Neuronal stem cell (in vitro differentiated cells): Measurements from ENCODE around the gene BRINP1.

Experiments used
- DNase-seq: peaks from one replicate; pipeline ENCODE4 v3.0.0-alpha.2; 2013; ENCODE audit warnings: low spot score
- H2AFZ ChIP-seq: one replicate; pipeline ENCODE4 v1.6.1; 2013; ENCODE audit warnings: mild to moderate bottlenecking, low read length, inconsistent platforms
- H2AK5ac ChIP-seq: 2 replicates; pipeline ENCODE4 v1.6.1; 2013; ENCODE audit warnings: low read depth, mild to moderate bottlenecking, inconsistent platforms, low read length, moderate library complexity, mixed read lengths
- H2BK120ac ChIP-seq: 2 replicates; pipeline ENCODE4 v1.6.1; 2013; ENCODE audit warnings: low read depth, mild to moderate bottlenecking, inconsistent platforms, low read length, moderate library complexity, mixed read lengths
- H2BK12ac ChIP-seq: one replicate; pipeline ENCODE4 v1.6.1; 2013; ENCODE audit warnings: low read length, inconsistent platforms
- H2BK15ac ChIP-seq: 2 replicates; pipeline ENCODE4 v1.6.1; 2013; ENCODE audit warnings: mild to moderate bottlenecking, low read length, inconsistent platforms, mixed read lengths
- H2BK5ac ChIP-seq: one replicate; pipeline ENCODE4 v1.6.1; 2013; ENCODE audit warnings: inconsistent platforms, mild to moderate bottlenecking, low read length, moderate library complexity
- H3K14ac ChIP-seq: one replicate; pipeline ENCODE4 v1.6.1; 2013; ENCODE audit warnings: low read length, inconsistent platforms
- H3K18ac ChIP-seq: 2 replicates; pipeline ENCODE4 v1.6.1; 2013; ENCODE audit warnings: low read length, inconsistent platforms
- H3K23ac ChIP-seq: 2 replicates; pipeline ENCODE4 v1.6.1; 2013; ENCODE audit warnings: low read depth, mild to moderate bottlenecking, mixed read lengths, low read length, inconsistent platforms; ENCODE audit not compliant: poor library complexity
- H3K27ac ChIP-seq: replicated peaks from 3 replicates; pipeline ENCODE4 v1.5.1; 2013; ENCODE audit warnings: low read length, inconsistent platforms
- H3K27me3 ChIP-seq, 3 experiments: 2 replicates each; pipeline ENCODE4 v1.6.1; 2013; ENCODE audit warnings: low read length in 3 of 3, mild to moderate bottlenecking in 2 of 3, inconsistent platforms in 1 of 3, low read depth in 1 of 3, mixed read lengths in 1 of 3, moderate library complexity in 1 of 3; ENCODE audit not compliant: control insufficient read depth in 3 of 3, insufficient read depth in 3 of 3
- H3K36me3 ChIP-seq, 2 donors: replicated peaks in 1 of 2; 2 replicates each; pipeline ENCODE4 v1.6.1; 2013; ENCODE audit warnings: low read length in 2 of 2; ENCODE audit not compliant: control insufficient read depth in 2 of 2, insufficient read depth in 2 of 2
- H3K4ac ChIP-seq: 2 replicates; pipeline ENCODE4 v1.6.1; 2013; ENCODE audit warnings: inconsistent platforms, mild to moderate bottlenecking, low read length, moderate library complexity
- H3K4me1 ChIP-seq, 2 donors: 1 replicate in 1 of 2; 2 replicates in 1 of 2; pipeline ENCODE4 v1.6.1; 2013; ENCODE audit warnings: low read length in 2 of 2, low read depth in 1 of 2; ENCODE audit not compliant: control insufficient read depth in 2 of 2, insufficient read depth in 1 of 2
- H3K4me2 ChIP-seq: one replicate; pipeline ENCODE4 v1.6.1; 2013; ENCODE audit warnings: mild to moderate bottlenecking, low read length, inconsistent platforms; ENCODE audit not compliant: insufficient read depth, poor library complexity, severe bottlenecking
- H3K4me3 ChIP-seq, 2 donors: 2 replicates each; pipeline ENCODE4 v1.5.1; 2013; ENCODE audit warnings: low read length in 2 of 2, mild to moderate bottlenecking in 2 of 2, inconsistent platforms in 1 of 2, moderate library complexity in 1 of 2
- H3K79me1 ChIP-seq: one replicate; pipeline ENCODE4 v1.6.1; 2013; ENCODE audit warnings: low read depth, mild to moderate bottlenecking, inconsistent platforms, low read length, moderate library complexity
- H3K9ac ChIP-seq: one replicate; pipeline ENCODE4 v1.6.1; 2013; ENCODE audit warnings: mild to moderate bottlenecking, low read depth, low read length, inconsistent platforms; ENCODE audit not compliant: poor library complexity
- H3K9me3 ChIP-seq, 2 donors: replicated peaks in 1 of 2; 2 replicates each; pipeline versions ENCODE3 to v1.6.1; 2013; ENCODE audit warnings: low read length in 2 of 2, mild to moderate bottlenecking in 2 of 2, inconsistent platforms in 1 of 2, low read depth in 1 of 2, mixed read lengths in 1 of 2, moderate library complexity in 1 of 2; ENCODE audit not compliant: control insufficient read depth in 2 of 2, insufficient read depth in 1 of 2
- H4K8ac ChIP-seq: one replicate; pipeline ENCODE4 v1.6.1; 2013; ENCODE audit warnings: low read depth, mild to moderate bottlenecking, inconsistent platforms, low read length, moderate library complexity
- H4K91ac ChIP-seq: one replicate; pipeline ENCODE4 v1.6.1; 2013; ENCODE audit warnings: low read length, low read depth, mild to moderate bottlenecking, inconsistent platforms; ENCODE audit not compliant: poor library complexity
- WGBS, 2 donors: extraction: QIAGEN DNeasy Blood & Tissue Kit; methylation state at CpG; one replicate each; pipeline ENCODE4 v1.1.7; 2013; ENCODE audit warnings: missing lambda C conversion rate in 2 of 2, mixed read lengths in 1 of 2; ENCODE audit not compliant: insufficient read length in 2 of 2, insufficient replicate concordance in 1 of 2; ENCODE audit errors: extremely low coverage in 2 of 2; 5-methylcytosine and 5-hydroxymethylcytosine counted together

The BRINP1 gene

GRCh38 chr9:119218293-119218692 lies 150.9 kb downstream of the BRINP1 start:
- H2AFZ ChIP-seq, result no peak overlapping the region
- H2AK5ac ChIP-seq, result no peak overlapping the region
- H3K23ac ChIP-seq, result no peak overlapping the region
- H2BK5ac ChIP-seq, result no peak overlapping the region
- H3K4me3 ChIP-seq, result no peak overlapping the region
- H2BK120ac ChIP-seq, result no peak overlapping the region
- H2BK12ac ChIP-seq, result no peak overlapping the region
- H3K79me1 ChIP-seq, result no peaks in the 10 kb centered on the region
- no peaks in the 10 kb centered on the region for H3K36me3 ChIP-seq
- H3K4ac ChIP-seq, result no peak overlapping the region
- no peak overlapping the region for H4K91ac ChIP-seq
- H2BK15ac ChIP-seq, result no peak overlapping the region
- H3K18ac ChIP-seq, result no peak overlapping the region
- H3K14ac ChIP-seq, result no peak overlapping the region
- H3K4me1 ChIP-seq, result peaks cover 0 to 1% of the 10 kb centered on the region in 2 donors
- no peaks in the 10 kb centered on the region for H3K9me3 ChIP-seq
- H3K27me3 ChIP-seq, result no peaks in the 10 kb centered on the region
- no CpG with 5 or more reads among the region's 7 CpGs for WGBS, 2 donors
- no peak overlapping the region for H3K9ac ChIP-seq
- DNase-seq, result no peak
- no peak overlapping the region for H4K8ac ChIP-seq
- H3K4me2 ChIP-seq, result no peak overlapping the region
- no peak overlapping the region for H3K27ac ChIP-seq

- peaks cover 0 to 1% of the 10 kb centered on the region in 2 donors for H3K4me1 ChIP-seq
- no peak overlapping the region for H3K27ac ChIP-seq
- no peak overlapping the region for H3K4ac ChIP-seq
- H4K91ac ChIP-seq, result no peak overlapping the region
- H3K27me3 ChIP-seq, result no peaks in the 10 kb centered on the region
- no peaks in the 10 kb centered on the region for H3K79me1 ChIP-seq
- H3K23ac ChIP-seq, result no peak overlapping the region
- DNase-seq, result no peak
- no peaks in the 10 kb centered on the region for H3K36me3 ChIP-seq
- H3K4me3 ChIP-seq, result no peak overlapping the region
- no peak overlapping the region for H2BK120ac ChIP-seq
- H3K14ac ChIP-seq, result no peak overlapping the region
- no peak overlapping the region for H2BK5ac ChIP-seq
- no peak overlapping the region for H2BK12ac ChIP-seq
- H2AK5ac ChIP-seq, result no peak overlapping the region
- no peak overlapping the region for H4K8ac ChIP-seq
- no CpG with 5 or more reads among the region's 8 CpGs for WGBS, 2 donors
- H3K9me3 ChIP-seq, result no peaks in the 10 kb centered on the region
- no peak overlapping the region for H2AFZ ChIP-seq
- H3K18ac ChIP-seq, result no peak overlapping the region
- no peak overlapping the region for H3K4me2 ChIP-seq
- H2BK15ac ChIP-seq, result no peak overlapping the region
- H3K9ac ChIP-seq, result no peak overlapping the region
These were observed 152.4 kb downstream of the BRINP1 start for GRCh38 chr9:119216651-119217331.

GRCh38 chr9:119215651-119216050 lies 153.6 kb downstream of the BRINP1 start:
- Histone ChIP-seq H3K9ac (no peak overlapping the region), H4K8ac (no peak overlapping the region), H3K4me3 (no peak overlapping the region), H4K91ac (no peak overlapping the region), H3K27me3 (no peaks in the 10 kb centered on the region), H3K4me1 (peaks cover 0 to 1% of the 10 kb centered on the region in 2 donors), H3K27ac (no peak overlapping the region), H3K18ac (no peak overlapping the region), H3K36me3 (no peaks in the 10 kb centered on the region), H3K14ac (no peak overlapping the region), H2BK15ac (no peak overlapping the region), H2BK5ac (no peak overlapping the region), H3K23ac (no peak overlapping the region), H2BK12ac (no peak overlapping the region), H3K79me1 (no peaks in the 10 kb centered on the region), H3K9me3 (peaks cover 0 to 2% of the 10 kb centered on the region in 2 donors), H2BK120ac (no peak overlapping the region), H3K4me2 (no peak overlapping the region), H3K4ac (no peak overlapping the region), H2AFZ (no peak overlapping the region), H2AK5ac (no peak overlapping the region)
- DNase-seq, result no peak
- no CpG with 5 or more reads among the region's 2 CpGs for WGBS, 2 donors

- Histone ChIP-seq H2AK5ac (peak overlapping the region; percentile 21), H3K79me1 (no peaks in the 10 kb centered on the region), H3K4me3 (no peak overlapping the region), H4K8ac (no peak overlapping the region), H3K9ac (no peak overlapping the region), H4K91ac (no peak overlapping the region), H3K4me2 (no peak overlapping the region), H3K9me3 (peaks cover 0 to 2% of the 10 kb centered on the region in 2 donors), H3K27me3 (no peaks in the 10 kb centered on the region), H2BK15ac (no peak overlapping the region), H3K14ac (no peak overlapping the region), H3K4ac (no peak overlapping the region), H2BK120ac (no peak overlapping the region), H2BK5ac (no peak overlapping the region), H3K4me1 (no peaks in the 10 kb centered on the region), H3K23ac (peak overlapping the region; percentile 43), H3K27ac (no peak overlapping the region), H2AFZ (no peak overlapping the region), H2BK12ac (no peak overlapping the region), H3K36me3 (no peaks in the 10 kb centered on the region), H3K18ac (no peak overlapping the region)
- no CpG with 5 or more reads among the region's 1 CpG for WGBS, 2 donors
- no peak for DNase-seq
These were observed 155.8 kb downstream of the BRINP1 start for GRCh38 chr9:119213471-119213870.
